GM12878 (cell line): ENCODE measurements around the gene DPF3. TPM values are rescaled to one million over a fixed set of nuclear protein-coding genes. Genes with fewer than 3 reads are reported as not detected.

Source experiments
- ATAC-seq: fragments of 200-7000 bp; cut with Tn5 transposase; 3 replicates; pipeline ENCODE4 v1.9.1; 2020; ENCODE audit warnings: mild to moderate bottlenecking, moderate library complexity
- BruUV-seq: library from RNA; stranded (reverse); fragments of 400-500 nt; replicated peaks from 2 replicates; lab custom pipeline; 2021; lab: Mats Ljungman, UMichigan
- CTCF ChIA-PET: fragments of 300-600 bp; sonication (Branson Sonifier 250); formaldehyde crosslinking; extraction: SDS; loops from one replicate; lab custom pipeline; 2021; ENCODE audit warnings: inconsistent platforms; lab: Yijun Ruan, JAX
- POLR2A ChIA-PET: fragments of 350-600 bp; formaldehyde crosslinking; extraction: SDS; loops from one replicate; lab custom pipeline; 2021; ENCODE audit warnings: inconsistent platforms; lab: Charles Lee
- RAD21 ChIA-PET: fragments of 300-600 bp; sonication (Branson Sonifier 250); formaldehyde crosslinking; loops from one replicate; lab custom pipeline; 2023; ENCODE audit warnings: antibody characterized with exemption; ENCODE audit not compliant: unreplicated experiment; lab: Charles Lee
- SMC1A ChIA-PET: fragments of 300-600 bp; sonication (Branson Sonifier 250); formaldehyde crosslinking; loops from one replicate; lab custom pipeline; 2023; ENCODE audit not compliant: unreplicated experiment, uncharacterized antibody; lab: Charles Lee
- DNase-seq: peaks from one replicate; pipeline ENCODE4 v3.0.0-alpha.2; 2011; ENCODE audit warnings: low read depth, low spot score
- FAIRE-seq: peaks from 3 replicates; lab custom pipeline; 2011; peaks lifted over from hg19 to GRCh38; lab: Jason Lieb, UNC
- H2AFZ ChIP-seq: 2 replicates; pipeline ENCODE4 v1.6.0; 2011; ENCODE audit warnings: low read depth, low read length, control low read depth; ENCODE audit not compliant: control insufficient read depth
- H3K27ac ChIP-seq: 2 replicates; pipeline ENCODE4 v1.5.1; 2011; ENCODE audit warnings: control low read depth; ENCODE audit not compliant: control insufficient read depth, insufficient read depth
- H3K27me3 ChIP-seq, 2 experiments: replicated peaks in 1 of 2; 2 replicates each; pipeline versions ENCODE4 v1.6.0 to v1.6.1; 2011; ENCODE audit warnings: low read length in 1 of 2; ENCODE audit not compliant: control insufficient read depth in 2 of 2, insufficient read depth in 2 of 2
- H3K36me3 ChIP-seq, 2 experiments: 2 replicates each; pipeline ENCODE4 v1.5.1; 2011; ENCODE audit warnings: low read length in 1 of 2; ENCODE audit not compliant: control insufficient read depth in 2 of 2, insufficient read depth in 2 of 2
- H3K4me1 ChIP-seq: 2 replicates; pipeline ENCODE4 v1.6.1; 2011; ENCODE audit warnings: mild to moderate bottlenecking, low read length, moderate library complexity, mixed read lengths; ENCODE audit not compliant: control insufficient read depth, insufficient read depth
- H3K4me2 ChIP-seq: 2 replicates; pipeline ENCODE4 v1.6.0; 2011; ENCODE audit warnings: control low read depth; ENCODE audit not compliant: control insufficient read depth, insufficient read depth
- H3K4me3 ChIP-seq: fragments of 200-600 bp; sonication (generic); 2 replicates; pipeline ENCODE4 v1.5.1; 2016
- H3K79me2 ChIP-seq: 2 replicates; pipeline ENCODE4 v1.6.0; 2011; ENCODE audit warnings: low read length; ENCODE audit not compliant: control insufficient read depth, insufficient read depth
- H3K9ac ChIP-seq: 2 replicates; pipeline ENCODE4 v1.8.0; 2011; ENCODE audit warnings: low read length, control low read depth, mixed read lengths; ENCODE audit not compliant: control insufficient read depth, insufficient read depth
- H3K9me3 ChIP-seq: replicated peaks from 3 replicates; pipeline ENCODE4 v1.5.1; 2011; ENCODE audit warnings: mild to moderate bottlenecking, low read length; ENCODE audit not compliant: control insufficient read depth, insufficient read depth
- H4K20me1 ChIP-seq: 2 replicates; pipeline ENCODE4 v1.6.0; 2011; ENCODE audit not compliant: control insufficient read depth, insufficient read depth
- CBX5 ChIP-seq: sonication (generic); IDR thresholded peaks from 2 replicates; pipeline ENCODE4 v1.6.1; 2016; ENCODE audit warnings: low read depth, moderate library complexity, mild to moderate bottlenecking, inconsistent platforms
- CEBPZ ChIP-seq: fragments of 150-350 bp; IDR thresholded peaks from 2 replicates; pipeline ENCODE4 v1.6.1; 2016; ENCODE audit warnings: low read depth, low read length
- CHD1 ChIP-seq: IDR thresholded peaks from 2 replicates; pipeline ENCODE4 v1.6.1; 2012; ENCODE audit warnings: low read depth, low read length, improper control_type of control experiment
- IRF3 ChIP-seq: fragments of 450-650 bp; IDR thresholded peaks from 2 replicates; pipeline ENCODE4 v1.6.1; 2014; ENCODE audit warnings: mild to moderate bottlenecking
- LARP7 ChIP-seq: fragments of 450-650 bp; IDR thresholded peaks from 2 replicates; pipeline ENCODE4 v1.6.1; 2017; ENCODE audit warnings: mild to moderate bottlenecking
- NR2C2 ChIP-seq: IDR thresholded peaks from 2 replicates; pipeline ENCODE4 v1.6.1; 2011; ENCODE audit warnings: borderline replicate concordance, low read depth; ENCODE audit not compliant: control insufficient read depth, insufficient read length
- NRF1 ChIP-seq: conservative IDR thresholded peaks from 2 replicates; pipeline ENCODE4 v1.6.1; 2011; ENCODE audit warnings: mild to moderate bottlenecking, low read depth, low read length, improper control_type of control experiment
- PAX5 ChIP-seq: IDR thresholded peaks from 2 replicates; pipeline ENCODE4 v1.6.1; 2011; ENCODE audit warnings: low read depth, low read length, borderline replicate concordance
- RCOR1 ChIP-seq: conservative IDR thresholded peaks from 2 replicates; pipeline ENCODE4 v1.6.1; 2012; ENCODE audit warnings: low read depth, low read length, improper control_type of control experiment
- TCF12 ChIP-seq: IDR thresholded peaks from 2 replicates; pipeline ENCODE4 v1.6.1; 2011; ENCODE audit warnings: low read depth, mild to moderate bottlenecking, low read length
- WRNIP1 ChIP-seq: IDR thresholded peaks from 2 replicates; pipeline ENCODE4 v1.6.1; 2011; ENCODE audit warnings: low read depth, low read length, improper control_type of control experiment, borderline replicate concordance
- ZBED1 ChIP-seq: IDR thresholded peaks from 2 replicates; pipeline ENCODE4 v1.6.1; 2016; ENCODE audit warnings: borderline replicate concordance
- WGBS: methylation state at CpG from one replicate; pipeline ENCODE4 v1.1.6; 2016; ENCODE audit warnings: low lambda C conversion rate; ENCODE audit not compliant: insufficient replicate concordance, insufficient coverage; ENCODE audit errors: missing lambda C conversion rate; 5-methylcytosine and 5-hydroxymethylcytosine counted together
- in situ Hi-C: fragments of 300-500 bp; cut with MboI; formaldehyde crosslinking; loops from 9 replicates; pipeline ENCODE4 v1.14.3; 2018; ENCODE audit warnings: mixed read lengths
- intact Hi-C: fragments of 100-400 bp; cut with micrococcal nuclease; formaldehyde crosslinking; loops from one replicate; pipeline ENCODE4 v1.14.2; 2022; ENCODE audit not compliant: unreplicated experiment
- polyA plus RNA-seq, 11 experiments: library from polyadenylated mRNA; depleted of rRNA in 4 of 11; unstranded in 6 of 11; stranded (reverse) in 5 of 11; fragments of >200 nt; fragmentation: Nextera tagmentation in 4 of 11; fragmentation: Illumina TruSeq in 1 of 11; extraction: Ambion mirVana in 4 of 11; extraction: Trizol in 1 of 11; gene quantifications; 1 replicate in 1 of 11; 2 replicates in 10 of 11; pipeline versions ENCODE4 v1.2.1 to v1.2.3, GENCODE V29; 2011 to 2016; ENCODE audit warnings: inconsistent platforms in 2 of 11, missing spikeins in 2 of 11, low read depth in 1 of 11
- total RNA-seq, 4 experiments: library from RNA; depleted of rRNA in 3 of 4; stranded (reverse); fragments of >200 nt in 3 of 4; fragmentation: Illumina TruSeq in 1 of 4; extraction: Trizol in 1 of 4; gene quantifications; 2 replicates each; pipeline versions ENCODE4 v1.2.1 to v1.2.3, GENCODE V29; 2013 to 2021

The DPF3 gene
- total and polyA plus RNA-seq, 10 of the 15 experiments (the other 5 are each of a cell fraction or from before 2014, with no cell fraction given) = 0.69 to 8.0 (median 2.2) TPM

GRCh38 chr14:72883109-72883508 is 10.8 kb downstream of the DPF3 start:
- Histone ChIP-seq H3K9ac (no peak overlapping the region), H3K27ac (no peak overlapping the region), H3K36me3 (no peaks in the 10 kb centered on the region), H3K4me1 (peaks cover 14% of the 10 kb centered on the region), H3K9me3 (peaks cover 4% of the 10 kb centered on the region; the same call in 2 of the 3 replicates), H4K20me1 (no peaks in the 10 kb centered on the region), H2AFZ (no peak overlapping the region), H3K4me3 (no peak overlapping the region), H3K4me2 (no peak overlapping the region), H3K27me3 (no peaks in the 10 kb centered on the region)
- RAD21 ChIA-PET = interaction anchor here (1.0 kb wide), 1 partner anchor 20 kb away, joined by 7 read pairs; no protein-coding TSS in a partner anchor
- CTCF ChIA-PET = interaction anchor here (1.0 to 2.2 kb wide), 4 partner anchors 11 to 369 kb away, joined by 3 to 9 read pairs (median 4); partner anchors contain the start of gene DPF3
- FAIRE-seq = no peak
- SMC1A ChIA-PET = interaction anchor here (0.9 to 2.2 kb wide), 4 partner anchors 12 to 369 kb away, joined by 3 to 8 read pairs (median 4); no protein-coding TSS in a partner anchor
- ATAC-seq = no peak
- BruUV-seq = no TSS peak
- no peak for TF ChIP-seq TCF12
- no peak for TF ChIP-seq PAX5
- TF ChIP-seq RCOR1 = no peak
- TF ChIP-seq, all 136 proteins: peak for 0
- no peak for DNase-seq
- H3K79me2 ChIP-seq = no peaks in the 10 kb centered on the region
- intact Hi-C loops = no loop called here
- in situ Hi-C loops = no loop called here
- WGBS = 100% methylated on average over 2 of the region's 2 CpGs
- POLR2A ChIA-PET = interaction anchor here (1.4 to 1.7 kb wide), 2 partner anchors 11 to 20 kb away, joined by 4 to 8 read pairs; partner anchors contain the start of gene DPF3

GRCh38 chr14:72882463-72882862 is 11.4 kb downstream of the DPF3 start:
- Histone ChIP-seq H3K79me2 (no peaks in the 10 kb centered on the region), H3K9ac (no peak overlapping the region), H3K9me3 (peaks cover 4% of the 10 kb centered on the region; the same call in 2 of the 3 replicates), H3K27me3 (no peaks in the 10 kb centered on the region), H3K27ac (no peak overlapping the region), H3K4me3 (no peak overlapping the region), H2AFZ (no peak overlapping the region), H4K20me1 (no peaks in the 10 kb centered on the region), H3K4me1 (peaks cover 14% of the 10 kb centered on the region), H3K4me2 (no peak overlapping the region), H3K36me3 (no peaks in the 10 kb centered on the region)
- DNase-seq (no peak), ATAC-seq (no peak), FAIRE-seq (no peak)
- ChIA-PET RAD21 (interaction anchor here (1.2 kb wide), 1 partner anchor 12 kb away, joined by 4 read pairs; the partner anchor contains the start of gene DPF3), POLR2A (interaction anchor here (0.9 kb wide), 1 partner anchor 12 kb away, joined by 4 read pairs; the partner anchor contains the start of gene DPF3), SMC1A (interaction anchor here (0.6 to 2.2 kb wide), 7 partner anchors 8 to 339 kb away, joined by 3 to 8 read pairs (median 3); no protein-coding TSS in a partner anchor), CTCF (interaction anchor here (0.9 to 1.0 kb wide), 3 partner anchors 19 to 365 kb away, joined by 3 to 5 read pairs (median 4); no protein-coding TSS in a partner anchor)
- intact Hi-C loops = no loop called here
- no TSS peak for BruUV-seq
- in situ Hi-C loops = no loop called here
- 86% methylated on average over 7 of the region's 7 CpGs for WGBS
- TF ChIP-seq NR2C2 (no peak), CBX5 (no peak), CHD1 (no peak), LARP7 (no peak), IRF3 (no peak), NRF1 (no peak), ZBED1 (no peak), CEBPZ (no peak), WRNIP1 (no peak)
